ENCODE results near the gene MPHOSPH8.

Gene MPHOSPH8, protein sequence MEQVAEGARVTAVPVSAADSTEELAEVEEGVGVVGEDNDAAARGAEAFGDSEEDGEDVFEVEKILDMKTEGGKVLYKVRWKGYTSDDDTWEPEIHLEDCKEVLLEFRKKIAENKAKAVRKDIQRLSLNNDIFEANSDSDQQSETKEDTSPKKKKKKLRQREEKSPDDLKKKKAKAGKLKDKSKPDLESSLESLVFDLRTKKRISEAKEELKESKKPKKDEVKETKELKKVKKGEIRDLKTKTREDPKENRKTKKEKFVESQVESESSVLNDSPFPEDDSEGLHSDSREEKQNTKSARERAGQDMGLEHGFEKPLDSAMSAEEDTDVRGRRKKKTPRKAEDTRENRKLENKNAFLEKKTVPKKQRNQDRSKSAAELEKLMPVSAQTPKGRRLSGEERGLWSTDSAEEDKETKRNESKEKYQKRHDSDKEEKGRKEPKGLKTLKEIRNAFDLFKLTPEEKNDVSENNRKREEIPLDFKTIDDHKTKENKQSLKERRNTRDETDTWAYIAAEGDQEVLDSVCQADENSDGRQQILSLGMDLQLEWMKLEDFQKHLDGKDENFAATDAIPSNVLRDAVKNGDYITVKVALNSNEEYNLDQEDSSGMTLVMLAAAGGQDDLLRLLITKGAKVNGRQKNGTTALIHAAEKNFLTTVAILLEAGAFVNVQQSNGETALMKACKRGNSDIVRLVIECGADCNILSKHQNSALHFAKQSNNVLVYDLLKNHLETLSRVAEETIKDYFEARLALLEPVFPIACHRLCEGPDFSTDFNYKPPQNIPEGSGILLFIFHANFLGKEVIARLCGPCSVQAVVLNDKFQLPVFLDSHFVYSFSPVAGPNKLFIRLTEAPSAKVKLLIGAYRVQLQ

DNA sequence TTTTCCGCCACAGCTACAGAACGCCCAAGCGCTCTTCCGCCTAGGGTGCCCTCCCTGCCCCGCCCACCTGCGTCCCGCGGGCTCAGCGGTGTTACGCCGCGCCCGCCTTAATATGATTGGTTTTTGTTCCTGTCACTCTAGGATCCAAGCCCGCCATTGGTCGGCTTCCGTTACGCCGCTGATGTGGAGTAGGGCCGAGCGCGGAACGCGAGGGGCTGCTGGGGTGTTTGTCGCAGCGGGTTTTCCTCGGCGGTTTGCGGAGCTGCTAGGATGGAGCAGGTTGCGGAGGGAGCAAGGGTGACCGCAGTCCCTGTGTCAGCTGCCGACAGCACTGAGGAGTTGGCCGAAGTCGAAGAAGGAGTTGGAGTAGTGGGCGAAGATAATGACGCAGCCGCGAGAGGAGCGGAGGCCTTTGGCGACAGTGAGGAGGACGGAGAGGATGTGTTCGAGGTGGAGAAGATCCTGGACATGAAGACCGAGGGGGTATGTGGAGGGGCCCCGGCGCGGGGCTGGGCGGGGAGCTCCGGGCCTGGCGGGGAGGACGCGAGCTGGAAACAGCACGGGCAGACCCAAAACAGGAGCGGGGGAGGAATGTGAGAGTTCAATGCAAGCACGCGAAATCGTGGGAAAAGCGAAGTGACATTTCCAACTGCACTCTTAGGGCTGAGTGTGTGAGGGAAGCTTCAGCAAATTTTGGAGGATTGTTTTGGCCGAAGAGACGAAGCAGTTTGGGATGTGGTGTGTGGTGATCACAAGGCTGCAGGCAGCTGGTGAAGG is at the start of gene MPHOSPH8:
Gene MPHOSPH8 (plus strand): TSS at position 181 of the 777 bp plus-strand sequence. CDS start 90 bp downstream, at position 271.
- peak; percentile 94 for FAIRE-seq
- peak; percentile 93 for DNase-seq (ENCODE audit: extremely low spot score, insufficient read length, low read depth)

DNA sequence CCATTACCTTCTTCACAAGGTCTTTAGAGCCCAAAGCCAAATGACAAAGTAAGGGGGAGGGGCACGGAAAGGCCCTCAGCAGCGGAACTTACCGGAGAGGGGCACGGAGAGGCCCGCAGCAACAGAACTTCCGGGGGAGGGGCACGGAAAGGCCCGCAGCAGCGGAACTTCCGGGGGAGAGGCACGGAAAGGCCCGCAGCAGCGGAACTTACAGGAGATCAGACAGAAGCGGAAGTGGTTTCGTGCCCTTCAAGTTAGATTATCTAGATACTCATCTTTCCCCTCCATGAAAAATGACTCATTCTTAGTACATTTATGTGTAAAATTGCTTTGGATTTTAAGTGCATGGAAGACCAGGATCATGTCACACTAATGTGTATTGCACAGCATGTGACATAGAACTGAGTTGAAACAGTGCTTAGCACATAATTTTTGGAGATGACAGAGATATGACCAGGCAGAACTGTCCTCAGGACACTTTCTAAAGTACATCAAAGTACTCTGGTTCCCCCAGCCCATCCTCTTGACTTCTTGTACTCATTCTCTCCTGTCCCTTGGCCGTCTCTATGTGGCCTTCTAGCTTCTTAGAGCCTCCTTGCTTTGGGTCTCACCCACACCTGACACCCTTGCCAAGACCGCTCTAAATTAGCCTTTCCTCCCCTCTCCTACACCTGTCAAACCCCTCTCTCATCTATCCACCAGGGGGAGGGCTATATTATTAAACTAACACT is 46.4 kb upstream of the MPHOSPH8 start:
- FAIRE-seq = peak; percentile 96
- no peak for DNase-seq (ENCODE audit: extremely low spot score, insufficient read length, low read depth)

DNA sequence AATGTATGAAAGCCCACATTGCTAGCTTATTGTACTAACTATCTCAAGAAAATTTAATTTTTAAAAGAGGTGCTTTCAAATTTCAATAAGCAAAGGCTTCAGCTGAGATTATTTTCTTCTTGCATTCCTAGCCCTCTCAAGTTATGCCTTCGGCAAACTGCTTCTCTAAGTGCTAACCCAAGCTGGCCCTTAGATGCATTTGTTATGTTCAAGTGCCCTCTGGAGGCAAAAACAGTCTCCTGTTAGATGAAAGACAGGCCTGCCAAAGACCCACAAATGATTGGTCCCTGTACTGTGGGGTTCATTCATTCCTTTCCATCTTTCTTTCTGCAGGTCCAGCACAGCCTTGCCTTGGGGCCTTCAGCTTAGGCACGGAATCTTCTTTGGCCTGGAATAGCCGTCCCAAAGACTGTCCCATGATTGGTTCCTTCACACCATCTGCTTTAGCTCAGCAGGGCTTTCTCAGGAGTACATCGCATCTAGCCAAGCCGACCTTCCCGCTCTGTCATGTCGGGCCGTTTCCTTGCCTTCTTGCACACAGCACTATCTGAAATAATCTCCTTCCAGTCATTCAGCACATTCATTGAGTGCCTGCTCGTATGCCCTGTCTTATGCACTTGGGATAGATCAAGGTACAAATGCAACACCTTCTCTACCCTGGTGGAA is 45.7 kb upstream of the MPHOSPH8 start:
- no peak for FAIRE-seq
- DNase-seq (ENCODE audit: extremely low spot score, insufficient read length, low read depth) = no peak

DNA sequence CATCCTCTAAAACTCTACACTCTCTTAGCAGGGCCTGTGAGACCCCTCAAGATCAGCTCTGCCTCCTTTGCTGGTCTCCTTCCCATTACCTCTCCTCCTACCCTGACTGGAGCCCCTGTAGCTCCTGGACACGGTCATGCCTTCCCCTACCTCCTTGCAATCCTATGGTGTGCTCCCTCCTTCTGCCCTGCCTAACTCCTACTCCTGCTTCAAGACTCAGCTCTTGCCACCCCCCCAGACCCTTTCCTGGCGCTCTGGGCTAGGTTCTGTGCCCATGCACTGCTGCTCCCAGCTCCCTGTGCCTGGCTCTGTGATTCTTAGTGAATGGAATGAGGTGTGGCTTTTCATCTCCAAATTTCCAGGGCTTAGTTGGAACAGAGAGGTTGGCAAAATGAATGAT is 44.1 kb upstream of the MPHOSPH8 start:
- FAIRE-seq = no peak
- no peak for DNase-seq (ENCODE audit: extremely low spot score, insufficient read length, low read depth)

DNA sequence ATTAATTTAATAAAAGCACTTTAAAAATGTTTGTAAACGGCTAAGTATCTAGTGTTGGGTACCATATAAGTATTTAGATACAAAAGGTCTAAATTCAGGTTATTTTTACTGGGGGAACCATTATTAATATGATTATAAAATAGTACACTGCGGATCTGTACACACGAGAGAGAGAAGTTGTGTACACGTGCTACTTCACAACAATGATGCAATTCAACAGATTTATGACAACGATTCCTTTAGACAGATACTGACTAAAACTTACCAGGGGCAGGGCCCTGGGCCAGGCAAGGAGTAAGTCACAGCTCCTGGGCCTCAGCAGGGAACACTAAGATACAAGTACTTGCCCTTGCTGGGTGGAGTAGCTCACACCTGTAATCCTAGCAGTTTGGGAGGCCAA is 43.0 kb upstream of the MPHOSPH8 start:
- DNase-seq (ENCODE audit: extremely low spot score, insufficient read length, low read depth) = no peak
- FAIRE-seq = no peak

DNA sequence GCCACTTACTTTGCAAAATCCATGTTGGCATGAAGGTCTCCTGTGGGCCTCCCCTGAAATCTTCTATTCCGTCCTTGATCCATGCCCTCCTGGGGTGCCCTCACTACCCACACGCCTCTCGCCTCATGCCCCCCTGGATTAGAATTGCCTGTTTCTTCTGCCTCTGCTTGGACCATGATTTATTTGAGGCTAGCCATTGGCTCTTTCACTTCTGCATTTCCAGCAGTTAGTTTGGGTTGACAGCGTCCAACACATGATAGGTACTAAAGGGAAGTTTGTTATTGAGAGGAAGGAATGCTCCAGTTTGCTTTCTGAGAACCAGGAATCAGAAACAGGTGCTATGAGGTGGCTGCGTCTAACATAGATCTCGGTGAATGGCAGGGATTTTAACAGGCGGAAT is 41.6 kb upstream of the MPHOSPH8 start:
- no peak for DNase-seq (ENCODE audit: extremely low spot score, insufficient read length, low read depth)
- FAIRE-seq = no peak

DNA sequence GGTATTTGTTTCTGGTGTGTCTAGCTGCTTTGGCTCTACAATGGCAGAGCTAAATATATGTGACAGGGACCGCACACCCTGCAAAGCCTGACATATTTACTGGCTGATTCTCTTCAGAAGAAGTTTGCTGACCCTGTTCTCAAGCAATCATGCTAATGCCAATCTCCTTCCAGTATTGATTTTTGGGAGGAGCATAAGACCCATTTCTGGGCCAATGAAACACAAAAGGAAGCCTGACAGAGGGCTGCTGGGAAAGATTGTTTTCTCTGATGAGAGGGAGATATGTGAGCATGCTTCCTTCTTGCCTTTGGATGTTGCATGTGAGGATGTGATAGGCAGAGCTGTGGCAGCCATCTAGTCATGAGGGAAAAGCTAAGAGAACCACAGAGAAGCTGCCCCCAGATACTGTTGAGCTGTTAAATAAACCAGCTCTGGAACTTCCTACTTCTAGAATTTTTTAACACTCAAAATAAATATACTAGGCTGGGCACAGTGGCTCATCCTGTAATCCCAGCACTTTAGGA is 40.7 kb upstream of the MPHOSPH8 start:
- FAIRE-seq (no peak), DNase-seq (ENCODE audit: extremely low spot score, insufficient read length, low read depth) (no peak)

DNA sequence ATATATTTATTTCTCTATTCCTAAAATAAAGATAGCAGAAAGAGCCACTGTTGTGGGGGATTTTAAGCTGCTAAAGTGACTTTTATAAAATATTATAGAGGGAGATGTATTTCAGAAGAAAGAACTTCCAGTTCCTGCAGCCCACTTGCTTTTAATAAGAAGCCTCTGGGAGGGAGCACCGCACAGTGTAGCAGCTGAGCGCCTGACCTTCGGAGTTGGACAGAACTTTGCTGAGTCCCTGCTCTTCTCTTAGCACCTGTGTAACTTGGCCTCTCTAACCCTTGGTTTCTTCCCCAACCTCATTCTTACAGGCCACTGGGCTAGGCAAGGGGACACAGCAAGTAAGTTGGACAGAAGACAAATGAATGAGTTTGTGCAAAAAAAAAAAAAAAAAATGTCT is 37.4 kb upstream of the MPHOSPH8 start:
- FAIRE-seq (no peak), DNase-seq (ENCODE audit: extremely low spot score, insufficient read length, low read depth) (no peak)

DNA sequence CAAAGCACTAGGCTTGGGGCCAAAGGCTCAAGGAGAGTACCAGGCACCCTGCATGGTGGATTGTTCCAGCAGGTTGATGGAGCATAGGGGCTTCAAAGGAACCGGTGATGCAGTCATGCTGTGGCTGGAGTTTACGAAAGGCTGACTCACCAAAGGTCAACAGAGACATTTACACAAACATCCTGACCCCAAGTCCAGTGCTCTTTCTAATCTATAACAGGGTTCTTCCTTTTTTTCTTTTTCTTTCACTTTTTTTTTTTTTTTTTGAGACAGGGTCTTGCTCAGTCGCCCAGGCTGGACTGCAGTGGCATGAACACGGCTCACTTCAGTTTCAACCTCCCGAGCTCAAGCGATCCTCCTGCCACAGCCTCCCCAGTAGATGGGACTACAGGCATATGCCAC is 36.5 kb upstream of the MPHOSPH8 start:
- no peak for DNase-seq (ENCODE audit: extremely low spot score, insufficient read length, low read depth)
- no peak for FAIRE-seq

DNA sequence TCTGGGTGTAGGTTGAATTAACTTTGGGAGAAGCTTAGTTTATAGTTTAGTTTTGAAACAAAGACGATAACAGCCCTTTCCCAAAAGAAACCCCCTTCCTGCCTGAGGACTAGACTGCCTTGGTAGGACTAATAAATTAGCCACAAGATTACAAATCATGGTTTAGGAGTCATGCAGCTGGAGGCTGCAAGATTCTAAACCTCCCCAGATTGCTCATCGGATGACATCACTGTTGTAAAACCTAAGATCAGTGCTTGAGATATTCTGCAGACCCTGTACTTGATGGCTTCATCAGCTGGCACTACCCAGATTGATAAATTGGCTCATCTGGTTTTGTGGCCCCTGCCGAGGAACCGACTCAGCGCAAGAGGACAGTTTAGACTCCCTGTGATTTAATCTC is 35.9 kb upstream of the MPHOSPH8 start:
- no peak for DNase-seq (ENCODE audit: extremely low spot score, insufficient read length, low read depth)
- FAIRE-seq = no peak

DNA sequence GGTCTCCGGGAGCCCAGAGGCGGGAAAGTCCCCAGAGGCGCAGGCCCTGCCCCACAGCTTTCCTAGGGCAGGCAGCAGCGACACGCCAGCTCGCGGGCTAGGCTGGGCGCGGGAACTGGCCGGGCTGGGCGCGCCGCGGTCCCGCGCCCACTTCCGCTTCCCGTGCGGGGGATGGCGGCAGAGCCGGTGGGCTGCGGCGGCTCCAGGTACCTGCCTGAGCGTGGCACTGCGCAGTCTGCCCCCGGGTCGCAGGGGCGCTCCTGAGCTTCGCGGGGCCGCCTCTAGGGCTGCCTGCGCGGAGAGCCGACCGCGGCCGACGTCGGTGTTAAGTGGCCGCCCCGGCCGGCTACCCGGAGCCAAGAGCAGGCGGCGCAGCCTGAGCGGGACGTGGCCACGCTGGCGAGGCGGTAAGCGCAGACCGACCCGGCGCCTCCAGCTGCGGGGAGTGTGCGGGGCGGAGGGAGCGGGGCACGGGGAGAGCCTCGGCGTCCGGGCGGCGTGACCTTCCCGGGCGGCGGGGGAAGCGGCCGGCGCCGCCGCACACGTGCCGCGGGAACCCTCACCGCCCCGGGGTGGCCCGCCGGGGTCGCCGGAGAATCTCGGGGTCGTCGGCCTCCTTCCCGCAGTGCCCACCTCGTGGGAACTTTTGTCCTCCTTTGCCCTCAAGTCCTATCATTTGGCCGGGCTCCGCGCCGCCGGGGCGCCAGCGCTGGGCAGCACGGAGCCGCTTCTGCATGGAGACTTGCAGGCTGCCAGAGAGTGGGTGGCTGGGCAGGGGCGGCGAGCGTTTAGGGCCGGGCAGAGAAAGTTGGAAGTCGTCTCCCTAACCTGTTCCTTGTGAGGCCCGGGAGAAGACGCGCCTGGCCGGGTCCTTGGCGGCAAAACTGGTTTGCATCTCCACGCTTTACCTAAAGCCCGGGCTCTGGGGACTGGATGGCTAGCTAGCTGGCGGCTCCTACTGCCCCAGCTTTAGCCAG is 31.4 kb upstream of the MPHOSPH8 start:
- FAIRE-seq (peak; percentile 73), DNase-seq (ENCODE audit: extremely low spot score, insufficient read length, low read depth) (peak; percentile 63)

DNA sequence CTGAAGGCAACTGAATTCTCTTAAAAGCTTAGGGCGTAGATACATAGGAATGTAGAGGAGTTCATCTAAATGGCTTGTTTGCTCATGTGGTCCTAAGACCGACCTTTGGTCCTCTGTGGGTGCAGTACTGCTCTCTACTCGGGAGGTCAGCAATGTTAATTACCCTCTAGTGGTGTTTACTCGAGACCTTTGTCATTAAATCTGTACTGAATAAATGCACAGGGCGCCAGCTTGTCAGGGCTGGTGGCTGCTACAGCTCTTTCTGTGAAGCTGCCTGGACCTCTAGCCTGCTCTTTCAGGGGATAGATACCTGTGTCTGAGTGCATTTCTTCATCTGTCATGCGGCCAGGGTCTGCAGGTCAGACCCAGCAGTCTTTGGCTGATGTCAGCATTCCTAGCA is 29.2 kb upstream of the MPHOSPH8 start:
- FAIRE-seq = no peak

DNA sequence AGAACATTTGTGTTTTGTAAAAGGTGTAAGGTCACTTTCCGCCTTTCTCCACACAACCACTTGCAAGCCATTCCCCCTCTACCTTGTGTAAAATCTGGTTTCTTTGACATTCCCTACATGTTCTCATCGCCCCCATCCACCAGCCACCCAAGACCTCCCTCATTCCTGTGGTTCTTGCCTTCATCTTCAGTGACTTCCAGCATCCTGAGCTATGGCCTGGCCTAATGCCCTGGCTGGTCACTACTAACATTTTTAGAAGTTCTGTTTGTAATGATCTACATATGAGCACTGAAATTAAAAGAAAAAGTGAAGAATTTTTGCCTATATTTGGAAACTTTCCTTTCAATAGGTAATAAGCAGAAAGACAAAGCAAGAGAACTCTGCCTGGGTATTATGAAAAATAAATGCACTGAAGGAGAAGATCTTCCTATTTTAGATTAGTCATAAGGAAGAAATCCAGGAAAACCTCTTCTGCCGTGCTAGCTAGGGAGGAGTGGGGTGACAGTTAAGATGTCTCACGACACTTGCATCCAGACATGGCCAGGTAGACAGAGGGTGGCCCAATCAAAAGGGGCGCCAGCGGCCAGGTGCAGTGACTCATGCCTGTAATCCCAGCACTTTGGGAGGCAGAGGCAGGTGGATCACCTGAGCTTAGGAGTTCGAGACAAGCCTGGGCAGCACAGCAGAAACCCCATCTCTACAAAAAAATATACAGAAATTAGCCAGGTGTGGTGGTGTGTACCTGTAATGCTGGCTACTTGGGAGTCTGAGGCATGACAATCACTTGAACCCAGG is 28.1 kb upstream of the MPHOSPH8 start:
- no peak for FAIRE-seq
- no peak for DNase-seq (ENCODE audit: extremely low spot score, insufficient read length, low read depth)

More for the DNA sequence above, 29.2 kb upstream of the MPHOSPH8 start:
- no peak for DNase-seq (ENCODE audit: extremely low spot score, insufficient read length, low read depth)

DNA sequence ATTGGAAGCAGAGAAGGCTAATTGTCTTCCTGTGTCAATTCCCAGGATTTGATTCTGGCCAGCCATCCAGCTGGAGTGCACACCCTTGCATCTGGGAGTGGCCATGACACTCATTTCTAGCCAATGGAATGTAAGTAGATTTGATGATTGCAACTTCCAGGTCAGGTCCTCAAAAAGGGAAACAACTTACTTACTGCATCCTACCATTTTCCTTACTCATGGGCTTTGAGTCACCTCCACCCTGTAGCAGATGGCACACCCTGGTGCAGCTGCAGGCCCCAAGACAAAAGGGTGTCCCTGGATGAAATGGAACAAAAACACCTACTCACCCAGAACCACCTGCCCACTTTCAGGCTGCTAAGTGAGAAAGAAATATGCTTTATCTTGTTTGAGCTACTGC is 27.3 kb upstream of the MPHOSPH8 start:
- DNase-seq (ENCODE audit: extremely low spot score, insufficient read length, low read depth) (no peak), FAIRE-seq (no peak)

DNA sequence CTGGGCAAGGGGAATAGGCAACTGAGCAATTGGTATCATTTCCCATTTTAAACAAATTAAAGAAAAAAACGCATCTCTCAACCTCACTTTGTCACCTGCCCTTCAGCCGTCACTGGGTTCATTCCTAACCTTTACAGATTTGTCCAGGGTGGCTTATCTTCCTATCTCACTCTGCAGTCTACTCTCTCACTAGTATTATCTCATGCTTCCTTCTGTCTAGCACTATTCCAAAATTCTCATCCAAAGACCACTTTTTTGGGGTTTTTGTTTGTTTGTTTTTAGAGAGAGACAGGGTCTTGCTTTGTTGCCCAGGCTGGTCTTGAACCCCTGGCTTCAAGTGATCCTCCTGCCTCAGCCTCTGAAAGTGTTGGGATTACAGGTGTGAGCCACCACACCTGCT is 26.7 kb upstream of the MPHOSPH8 start:
- DNase-seq (ENCODE audit: extremely low spot score, insufficient read length, low read depth) (no peak), FAIRE-seq (no peak)

DNA sequence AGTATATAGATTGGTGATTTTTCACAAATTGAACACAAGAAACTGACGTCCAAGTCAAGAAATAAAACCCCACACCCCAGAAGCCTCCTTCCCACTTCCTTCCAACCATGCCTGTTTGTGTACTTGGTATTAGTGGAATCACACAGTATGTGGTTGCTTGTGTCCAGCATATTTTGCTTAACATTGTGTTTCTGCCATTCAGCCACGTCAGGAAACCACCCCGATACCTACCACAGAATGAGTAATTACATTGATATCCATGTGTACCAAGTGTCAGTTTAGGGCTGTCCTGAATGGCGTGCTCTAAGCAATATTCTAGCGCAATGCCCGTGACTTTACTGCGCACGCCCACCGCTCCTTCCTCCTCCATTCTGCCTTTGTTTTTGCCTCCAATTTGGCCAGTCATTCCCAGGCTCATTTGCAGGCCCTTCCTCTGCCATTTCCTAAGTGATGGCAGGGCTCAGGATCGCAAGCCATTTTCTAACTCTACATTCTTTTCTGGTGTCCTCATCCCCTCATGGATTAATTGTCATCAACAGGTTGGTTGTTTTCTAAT is 25.9 kb upstream of the MPHOSPH8 start:
- DNase-seq (ENCODE audit: extremely low spot score, insufficient read length, low read depth) = no peak
- FAIRE-seq = no peak

DNA sequence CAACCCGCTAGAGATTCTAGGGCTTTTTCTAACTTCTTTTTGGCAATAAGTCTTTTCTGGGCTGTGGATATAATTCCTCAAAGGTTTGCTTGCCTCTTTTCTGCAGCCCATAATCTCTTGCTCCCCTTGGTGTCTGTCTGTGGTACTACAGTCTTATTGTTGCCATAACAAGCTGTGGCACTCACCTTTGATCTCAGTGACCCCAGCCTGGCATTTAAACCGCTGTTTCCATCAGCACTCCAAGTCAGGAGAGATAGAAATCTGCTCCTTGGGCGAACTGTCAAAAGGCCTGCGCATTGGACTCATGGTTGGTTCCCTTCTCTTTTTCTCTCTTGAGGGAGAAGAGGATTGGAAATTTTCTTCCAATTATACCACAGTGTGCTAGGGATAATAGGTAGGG is 14.5 kb upstream of the MPHOSPH8 start:
- FAIRE-seq (no peak), DNase-seq (ENCODE audit: extremely low spot score, insufficient read length, low read depth) (no peak)
